Measurements from ENCODE around the gene THBS3. TPM values are rescaled to one million over a fixed set of nuclear protein-coding genes. Genes with fewer than 3 reads are reported as not detected.

The THBS3 gene
- total RNA-seq, 1 donor = 66.6 TPM

DNA sequence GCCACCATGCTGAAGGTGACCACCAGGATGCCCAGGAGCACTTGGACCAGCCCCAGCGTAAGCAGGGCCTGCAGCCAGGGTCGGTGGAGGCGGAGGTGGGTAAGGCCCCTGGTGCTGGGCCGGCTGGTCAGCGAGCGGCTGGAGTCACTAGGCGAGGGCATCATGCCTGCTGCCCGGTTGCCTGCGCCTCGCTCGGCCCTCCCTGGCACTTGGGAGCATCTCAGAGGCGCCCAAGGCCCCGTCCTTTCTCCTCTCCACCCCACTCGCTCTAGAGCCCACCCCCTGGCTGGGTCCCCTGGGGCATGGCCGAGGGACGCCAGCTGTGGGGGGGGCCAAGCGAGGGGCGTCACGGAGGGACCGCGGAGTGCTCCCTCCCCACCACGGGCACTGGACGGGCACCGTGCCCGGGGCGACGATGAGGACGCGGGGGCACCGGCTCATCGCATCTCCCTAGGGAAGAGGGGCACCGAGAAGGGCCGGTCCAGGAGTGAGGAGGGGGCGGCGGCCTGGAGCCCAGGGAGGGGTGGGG, 47.1 kb upstream of the THBS3 start:
- Histone ChIP-seq H3K4me2 (ENCODE audit: insufficient read depth, low read length) (peak overlapping the region; percentile 90), H2AFZ (ENCODE audit: low read length) (peak overlapping the region; percentile 59), H3K9me3 (ENCODE audit: low read depth, low read length) (no peaks in the 10 kb centered on the region), H4K20me1 (ENCODE audit: insufficient read depth, low read length) (peaks cover 3% of the 10 kb centered on the region), H3K4me1 (ENCODE audit: insufficient read depth, low read length) (peaks cover 30% of the 10 kb centered on the region), H3K79me2 (ENCODE audit: insufficient read depth, low read length) (peaks cover 24% of the 10 kb centered on the region), H3K27ac (ENCODE audit: low read depth, low read length) (peak overlapping the region; percentile 45), H3K36me3 (ENCODE audit: insufficient read depth, low read length) (peaks cover 34% of the 10 kb centered on the region), H3K27me3 (ENCODE audit: insufficient read depth, low read length) (no peaks in the 10 kb centered on the region), H3K4me3 (ENCODE audit: insufficient read depth, low read length) (peak overlapping the region; percentile 88)
- TF ChIP-seq CTCF (IDR thresholded peaks at IDR 0.05; ENCODE audit: extremely low read depth, low read depth, low read length) = no peak
- DNase-seq (ENCODE audit: insufficient read length, low spot score, missing footprints) = peak; percentile 92

DNA sequence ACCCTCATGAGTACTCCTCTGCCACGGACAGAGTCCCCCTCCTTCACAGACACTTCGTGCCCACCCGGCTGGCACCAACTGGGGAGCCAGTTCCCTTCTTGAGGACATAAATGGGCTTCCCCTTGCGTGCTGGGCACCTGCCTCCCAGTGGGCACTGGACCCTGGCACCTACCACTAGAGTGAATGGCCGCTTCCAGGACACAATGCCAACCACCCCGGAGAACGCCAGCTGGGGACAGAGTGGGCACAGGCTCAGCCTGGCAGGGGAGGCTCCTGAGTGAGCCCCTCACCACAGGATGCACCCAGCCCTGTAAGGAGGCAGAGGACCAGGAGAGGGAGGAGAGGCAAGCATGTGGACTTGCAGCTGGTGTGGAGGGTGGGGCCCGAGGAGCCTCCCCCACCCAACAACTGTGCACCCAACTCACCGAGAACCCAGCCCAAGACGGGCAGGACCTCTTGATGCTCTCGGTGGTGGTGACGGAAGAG, 46.6 kb upstream of the THBS3 start:
- Histone ChIP-seq H3K27ac (ENCODE audit: low read depth, low read length) (peak overlapping the region; percentile 19), H3K4me2 (ENCODE audit: insufficient read depth, low read length) (peak overlapping the region; percentile 90), H3K4me1 (ENCODE audit: insufficient read depth, low read length) (peaks cover 30% of the 10 kb centered on the region), H3K27me3 (ENCODE audit: insufficient read depth, low read length) (no peaks in the 10 kb centered on the region), H3K4me3 (ENCODE audit: insufficient read depth, low read length) (peak overlapping the region; percentile 88), H4K20me1 (ENCODE audit: insufficient read depth, low read length) (peaks cover 3% of the 10 kb centered on the region), H3K36me3 (ENCODE audit: insufficient read depth, low read length) (peaks cover 29% of the 10 kb centered on the region), H3K9me3 (ENCODE audit: low read depth, low read length) (no peaks in the 10 kb centered on the region), H3K79me2 (ENCODE audit: insufficient read depth, low read length) (peaks cover 20% of the 10 kb centered on the region), H2AFZ (ENCODE audit: low read length) (peak overlapping the region; percentile 59)
- no peak for TF ChIP-seq CTCF (IDR thresholded peaks at IDR 0.05; ENCODE audit: extremely low read depth, low read depth, low read length)
- peak; percentile 92 for DNase-seq (ENCODE audit: insufficient read length, low spot score, missing footprints)

GRCh38 chr1:155253797-155254196, 46.1 kb upstream of the THBS3 start:
- no peak overlapping the region for H2AFZ ChIP-seq (ENCODE audit: low read length)
- H3K27ac ChIP-seq (ENCODE audit: low read depth, low read length) = peak overlapping the region; percentile 19
- no peak for TF ChIP-seq CTCF (IDR thresholded peaks at IDR 0.05; ENCODE audit: extremely low read depth, low read depth, low read length)
- H3K4me2 ChIP-seq (ENCODE audit: insufficient read depth, low read length) = peak overlapping the region; percentile 90
- H3K27me3 ChIP-seq (ENCODE audit: insufficient read depth, low read length) = no peaks in the 10 kb centered on the region
- peak overlapping the region; percentile 88 for H3K4me3 ChIP-seq (ENCODE audit: insufficient read depth, low read length)
- no peak for DNase-seq (ENCODE audit: insufficient read length, low spot score, missing footprints)
- peaks cover 28% of the 10 kb centered on the region for H3K36me3 ChIP-seq (ENCODE audit: insufficient read depth, low read length)
- H3K4me1 ChIP-seq (ENCODE audit: insufficient read depth, low read length) = peaks cover 30% of the 10 kb centered on the region
- H4K20me1 ChIP-seq (ENCODE audit: insufficient read depth, low read length) = peaks cover 3% of the 10 kb centered on the region
- peaks cover 19% of the 10 kb centered on the region for H3K79me2 ChIP-seq (ENCODE audit: insufficient read depth, low read length)
- H3K9me3 ChIP-seq (ENCODE audit: low read depth, low read length) = no peaks in the 10 kb centered on the region

- peaks cover 19% of the 10 kb centered on the region for H3K79me2 ChIP-seq (ENCODE audit: insufficient read depth, low read length)
- H3K9me3 ChIP-seq (ENCODE audit: low read depth, low read length) = no peaks in the 10 kb centered on the region
- no peak for DNase-seq (ENCODE audit: insufficient read length, low spot score, missing footprints)
- peak overlapping the region; percentile 88 for H3K4me3 ChIP-seq (ENCODE audit: insufficient read depth, low read length)
- no peak overlapping the region for H2AFZ ChIP-seq (ENCODE audit: low read length)
- H3K4me1 ChIP-seq (ENCODE audit: insufficient read depth, low read length) = peaks cover 30% of the 10 kb centered on the region
- H3K27ac ChIP-seq (ENCODE audit: low read depth, low read length) = no peak overlapping the region
- H3K36me3 ChIP-seq (ENCODE audit: insufficient read depth, low read length) = peaks cover 23% of the 10 kb centered on the region
- TF ChIP-seq CTCF (IDR thresholded peaks at IDR 0.05; ENCODE audit: extremely low read depth, low read depth, low read length) = no peak
- H4K20me1 ChIP-seq (ENCODE audit: insufficient read depth, low read length) = peaks cover 3% of the 10 kb centered on the region
- peak overlapping the region; percentile 90 for H3K4me2 ChIP-seq (ENCODE audit: insufficient read depth, low read length)
- no peaks in the 10 kb centered on the region for H3K27me3 ChIP-seq (ENCODE audit: insufficient read depth, low read length)
These were observed 45.5 kb upstream of the THBS3 start for GRCh38 chr1:155253208-155253607.
